Natural killer cell treated with Interleukin-12 subunit alpha and Interleukin-12 subunit beta and Interleukin-15 and Interleukin-18, amount 100 ng/mL, for 72 hours (primary cell): ENCODE measurements around the gene MKNK2. TPM values are rescaled to one million over a fixed set of nuclear protein-coding genes. Genes with fewer than 3 reads are reported as not detected.
"Not testable (repeated sequence)": the region's sequence is repeated elsewhere in the genome, so short reads cannot be mapped to it uniquely, and the experiment has no call there.

Experiments used
- ATAC-seq, 2 donors: fragments of 150-1000 bp; cut with Tn5 transposase in 1 of 2; sonication (Bioruptor Pico), chemical (Tn5 transposase) in 1 of 2; 2 replicates each; pipeline ENCODE4 v1.10.0; 2021
- DNase-seq: peaks from one replicate; pipeline ENCODE4 v3.0.0; 2022; ENCODE audit warnings: low spot score
- H3K27ac Mint-ChIP-seq, 2 donors: 1 replicate in 1 of 2; 2 replicates in 1 of 2; pipeline ENCODE4 v1.8.0; 2022; ENCODE audit warnings: mixed read lengths in 2 of 2, mild to moderate bottlenecking in 1 of 2, moderate library complexity in 1 of 2
- H3K27me3 Mint-ChIP-seq, 2 donors: 1 replicate in 1 of 2; 2 replicates in 1 of 2; pipeline ENCODE4 v1.8.0; 2022; ENCODE audit warnings: mixed read lengths in 2 of 2
- H3K36me3 Mint-ChIP-seq: one replicate; pipeline ENCODE4 v1.8.0; 2022; ENCODE audit warnings: mixed read lengths
- H3K4me1 Mint-ChIP-seq, 2 donors: 1 replicate in 1 of 2; 2 replicates in 1 of 2; pipeline ENCODE4 v1.8.0; 2022; ENCODE audit warnings: low read depth in 2 of 2, mixed read lengths in 2 of 2, mild to moderate bottlenecking in 1 of 2
- H3K4me3 Mint-ChIP-seq: one replicate; pipeline ENCODE4 v1.8.0; 2022; ENCODE audit warnings: mixed read lengths
- H3K9me3 Mint-ChIP-seq: 2 replicates; pipeline ENCODE4 v1.8.0; 2022; ENCODE audit warnings: mixed read lengths
- total RNA-seq, 2 donors: library from RNA; stranded (reverse); gene quantifications; one replicate each; pipeline ENCODE4 v1.2.3, GENCODE V29; 2022

The MKNK2 gene
- total RNA-seq, 2 donors from 2014 or later: 303 to 308 TPM

DNA sequence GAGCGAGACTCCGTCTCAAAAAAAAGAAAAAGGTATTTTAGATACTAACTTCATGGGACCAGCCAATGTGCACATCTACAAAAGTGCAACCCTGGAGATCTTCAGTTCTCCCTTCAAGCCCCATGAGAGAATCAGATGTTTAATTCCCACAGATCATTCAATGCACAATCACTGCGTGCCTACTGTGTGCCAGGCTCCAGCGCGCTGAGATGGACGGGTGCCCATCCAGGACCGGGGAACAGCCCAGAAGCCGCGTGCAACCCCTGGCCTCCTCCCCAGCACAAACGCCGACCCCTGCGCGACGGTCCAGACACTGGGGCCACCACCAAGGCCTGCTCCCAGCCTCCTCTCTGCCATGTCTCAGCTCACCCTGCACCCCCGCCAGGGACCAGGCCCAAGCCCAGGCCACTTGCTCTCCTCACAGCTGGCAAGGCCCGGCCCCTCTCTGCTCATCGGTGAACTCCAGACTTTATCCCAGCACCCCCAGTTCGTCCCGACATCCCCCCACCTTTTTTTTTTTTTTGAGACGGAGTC lies 40.8 kb downstream of the MKNK2 start:
- H3K27me3 Mint-ChIP-seq: no peaks in the 10 kb centered on the region
- H3K36me3 Mint-ChIP-seq: no peaks in the 10 kb centered on the region
- no peak overlapping the region for H3K4me3 Mint-ChIP-seq
- no peak for ATAC-seq
- H3K4me1 Mint-ChIP-seq: peaks cover 0 to 5% of the 10 kb centered on the region in 2 donors
- H3K27ac Mint-ChIP-seq: no peak overlapping the region
- no peak for DNase-seq
- H3K9me3 Mint-ChIP-seq: no peaks in the 10 kb centered on the region

DNA sequence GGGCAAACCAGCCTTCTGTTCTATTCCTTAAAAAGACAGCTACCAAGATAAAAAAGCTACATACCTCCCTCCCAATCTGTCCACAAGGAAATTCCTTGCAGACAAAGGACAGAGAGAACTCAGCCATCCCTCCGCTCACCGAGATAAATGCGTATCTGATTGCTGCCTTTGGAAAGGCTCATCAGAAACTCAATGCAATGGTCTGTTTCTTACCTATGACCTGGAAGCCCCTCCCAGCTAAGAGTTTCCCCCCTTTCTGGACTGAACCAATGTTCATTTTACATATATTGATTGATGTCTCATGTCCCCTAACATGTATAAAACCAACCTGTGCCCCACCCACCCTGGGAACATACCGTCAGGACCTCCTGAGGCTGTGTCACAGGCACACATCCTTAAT lies 47.2 kb downstream of the MKNK2 start:
- H3K9me3 Mint-ChIP-seq: no peaks in the 10 kb centered on the region
- H3K4me3 Mint-ChIP-seq: no peak overlapping the region
- ATAC-seq (no peak), DNase-seq (no peak)
- no peaks in the 10 kb centered on the region for H3K27me3 Mint-ChIP-seq
- H3K27ac Mint-ChIP-seq: no peak overlapping the region
- no peaks in the 10 kb centered on the region for H3K36me3 Mint-ChIP-seq
- peaks cover 0 to 2% of the 10 kb centered on the region in 2 donors for H3K4me1 Mint-ChIP-seq

DNA sequence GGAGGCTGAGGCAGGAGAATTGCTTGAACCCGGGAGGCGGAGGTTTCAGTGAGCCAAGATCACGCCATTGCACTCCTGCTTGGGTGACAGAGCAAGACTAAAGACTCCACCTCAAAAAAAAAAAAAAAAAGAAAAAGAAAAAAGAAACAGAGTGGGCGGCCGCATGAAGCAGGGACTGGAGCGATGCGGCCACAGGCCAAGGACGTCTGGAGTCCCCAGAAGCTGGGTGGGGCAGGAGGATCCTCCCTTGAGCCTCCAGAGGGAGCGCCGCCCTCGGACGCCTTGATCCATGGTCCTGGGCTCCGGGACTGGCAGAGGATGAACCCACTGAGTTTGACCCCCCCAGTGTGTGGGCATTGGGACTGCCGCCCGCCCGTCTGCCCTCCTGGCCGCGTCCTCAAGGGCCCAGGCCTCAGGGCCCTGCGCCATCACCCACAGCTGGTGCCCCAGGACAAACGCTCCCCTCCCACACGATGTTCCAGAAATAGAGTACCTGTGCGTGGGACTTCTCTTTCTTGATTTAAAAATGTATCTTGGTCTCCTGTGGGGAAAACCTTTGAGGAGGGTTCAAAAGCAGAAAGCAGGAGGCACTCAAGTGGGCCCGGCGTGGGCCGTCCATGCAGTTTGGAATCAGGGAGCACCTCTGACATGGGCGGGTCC lies 51.1 kb downstream of the MKNK2 start:
- Mint-ChIP-seq H3K9me3 (no peaks in the 10 kb centered on the region), H3K4me3 (no peak overlapping the region), H3K36me3 (peaks cover 5% of the 10 kb centered on the region), H3K4me1 (peaks cover 4 to 8% of the 10 kb centered on the region in 2 donors), H3K27ac (no peak overlapping the region), H3K27me3 (no peaks in the 10 kb centered on the region)
- peak in 1 of 2 donors; percentile 47 for ATAC-seq
- DNase-seq: no peak

DNA sequence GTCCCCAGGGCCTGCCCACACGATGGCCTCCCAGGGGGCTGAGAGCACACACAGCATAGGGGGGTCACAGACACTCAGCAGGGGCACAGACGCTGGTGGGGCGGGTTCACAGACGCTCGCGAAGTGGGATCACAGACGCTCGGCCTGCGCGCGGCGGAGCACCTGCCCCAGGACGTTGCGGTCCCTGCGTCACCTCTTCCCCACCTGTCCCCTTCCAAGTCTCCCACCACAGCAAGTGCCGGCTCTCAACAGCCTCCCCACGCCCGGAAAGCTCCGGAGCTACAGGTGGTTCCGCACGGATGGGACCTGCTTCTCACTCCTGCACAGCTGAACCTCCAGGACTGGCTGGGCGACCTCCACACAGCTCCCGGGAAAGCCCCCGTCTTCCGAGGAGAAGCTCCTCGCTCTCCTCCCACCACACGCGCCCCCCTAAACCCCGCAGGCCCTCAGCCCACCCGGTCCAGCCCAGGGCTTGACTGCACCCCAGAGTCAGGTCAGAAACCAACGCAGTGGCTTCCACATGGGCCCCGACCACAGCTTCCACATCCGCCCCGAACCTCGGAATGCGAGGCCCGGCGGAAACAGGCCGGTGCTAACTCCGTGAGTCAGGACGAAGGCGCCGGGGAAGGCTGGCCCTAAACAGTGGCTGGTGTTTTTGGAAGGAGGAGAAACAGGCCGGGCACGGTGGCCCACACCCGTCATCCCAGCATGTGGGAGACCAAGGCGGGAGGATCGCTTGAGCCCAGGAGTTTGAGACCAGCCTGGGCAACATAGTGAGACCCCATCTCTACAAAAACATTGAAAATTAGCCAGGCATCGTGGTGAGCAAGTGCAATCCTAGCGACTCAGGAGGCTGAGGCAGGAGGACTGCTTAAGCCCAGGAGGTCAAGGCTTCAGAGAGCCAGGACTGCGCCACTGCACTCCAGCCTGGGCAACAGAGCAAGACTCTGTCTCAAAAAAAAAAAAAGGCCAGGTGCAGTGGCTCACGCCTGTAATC lies 52.0 kb downstream of the MKNK2 start:
- DNase-seq (no peak), ATAC-seq (no peak)
- Mint-ChIP-seq H3K9me3 (no peaks in the 10 kb centered on the region), H3K27ac (no peak overlapping the region), H3K36me3 (peaks cover 5% of the 10 kb centered on the region), H3K4me3 (no peak overlapping the region), H3K4me1 (peaks cover 4 to 8% of the 10 kb centered on the region in 2 donors), H3K27me3 (no peaks in the 10 kb centered on the region)

DNA sequence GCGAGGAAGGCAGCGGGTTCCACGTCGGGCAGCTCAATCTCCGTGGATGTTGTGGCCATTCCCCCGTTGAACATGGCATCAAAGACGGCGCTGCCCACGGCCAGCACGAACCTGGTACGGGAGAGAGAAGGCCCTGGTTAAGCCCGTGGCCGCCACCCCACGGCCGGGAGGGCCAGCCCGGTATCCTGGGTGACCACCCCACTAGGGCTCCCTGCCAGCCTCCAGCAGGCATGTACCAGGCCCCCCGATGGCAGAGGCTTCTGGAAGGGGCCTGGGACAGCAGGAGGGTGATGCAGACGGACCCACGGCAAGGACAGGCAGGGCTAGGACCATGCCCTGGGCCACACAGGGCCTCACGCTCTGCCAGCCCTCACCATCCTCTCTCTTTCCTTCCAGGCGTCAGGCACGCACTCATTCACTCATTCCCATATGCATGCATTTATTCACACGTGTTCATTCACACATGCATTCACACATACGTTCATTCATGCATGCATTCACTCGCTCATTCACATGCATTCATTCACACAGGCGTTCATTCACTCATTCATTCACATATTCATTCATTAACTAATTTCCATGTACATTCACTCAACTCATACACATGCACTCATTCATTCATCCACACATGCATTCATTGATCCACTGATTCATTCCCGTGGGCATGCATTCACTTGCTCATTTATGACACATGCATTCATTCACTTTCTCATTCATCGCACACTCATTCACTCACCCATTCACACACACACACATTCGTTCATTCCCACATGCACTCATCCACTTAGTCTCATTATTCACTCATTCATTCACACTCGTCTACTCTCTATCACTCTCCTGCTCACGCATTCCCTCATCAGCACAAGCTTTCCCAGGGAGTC lies 53.5 kb downstream of the MKNK2 start:
- no peaks in the 10 kb centered on the region for H3K27me3 Mint-ChIP-seq

DNA sequence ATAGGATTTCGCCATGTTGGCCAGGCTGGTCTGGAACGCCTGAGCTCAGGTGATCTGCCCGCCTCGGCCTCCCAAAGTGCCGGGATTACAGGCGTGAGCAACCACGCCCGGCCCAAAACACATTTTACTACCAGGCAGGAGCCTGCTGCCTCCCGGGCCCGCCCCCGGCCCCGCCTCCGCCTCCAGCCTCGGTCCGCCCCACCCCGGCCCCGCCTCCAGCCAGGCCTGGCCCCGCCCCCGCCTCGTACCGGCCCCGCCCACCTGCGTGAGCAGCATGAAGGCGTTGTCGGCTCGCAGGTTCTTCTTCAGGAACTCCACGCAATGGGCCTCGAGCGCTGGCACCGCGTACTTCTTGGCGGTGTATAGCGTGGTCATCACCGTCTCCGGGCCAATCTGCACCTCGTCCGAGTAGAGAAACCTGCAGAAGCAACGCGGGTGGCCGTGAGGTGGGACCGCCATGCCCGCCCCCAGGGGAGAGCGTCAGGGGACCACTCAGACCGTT lies 58.2 kb downstream of the MKNK2 start:
- DNase-seq (no peak), ATAC-seq (peak; percentile 47 to 52)
- no peaks in the 10 kb centered on the region for H3K27me3 Mint-ChIP-seq
- no peaks in the 10 kb centered on the region for H3K9me3 Mint-ChIP-seq
- no peak overlapping the region for H3K27ac Mint-ChIP-seq
- H3K4me1 Mint-ChIP-seq: peaks cover 2 to 3% of the 10 kb centered on the region in 2 donors
- no peak overlapping the region for H3K4me3 Mint-ChIP-seq
- peaks cover 5% of the 10 kb centered on the region for H3K36me3 Mint-ChIP-seq

More for the DNA sequence above, 53.5 kb downstream of the MKNK2 start:
- peaks cover 4 to 8% of the 10 kb centered on the region in 2 donors for H3K4me1 Mint-ChIP-seq
- H3K36me3 Mint-ChIP-seq: peaks cover 5% of the 10 kb centered on the region
- no peaks in the 10 kb centered on the region for H3K9me3 Mint-ChIP-seq
- H3K4me3 Mint-ChIP-seq: no peak overlapping the region
- H3K27ac Mint-ChIP-seq: no peak overlapping the region
- no peak for ATAC-seq
- no peak for DNase-seq

DNA sequence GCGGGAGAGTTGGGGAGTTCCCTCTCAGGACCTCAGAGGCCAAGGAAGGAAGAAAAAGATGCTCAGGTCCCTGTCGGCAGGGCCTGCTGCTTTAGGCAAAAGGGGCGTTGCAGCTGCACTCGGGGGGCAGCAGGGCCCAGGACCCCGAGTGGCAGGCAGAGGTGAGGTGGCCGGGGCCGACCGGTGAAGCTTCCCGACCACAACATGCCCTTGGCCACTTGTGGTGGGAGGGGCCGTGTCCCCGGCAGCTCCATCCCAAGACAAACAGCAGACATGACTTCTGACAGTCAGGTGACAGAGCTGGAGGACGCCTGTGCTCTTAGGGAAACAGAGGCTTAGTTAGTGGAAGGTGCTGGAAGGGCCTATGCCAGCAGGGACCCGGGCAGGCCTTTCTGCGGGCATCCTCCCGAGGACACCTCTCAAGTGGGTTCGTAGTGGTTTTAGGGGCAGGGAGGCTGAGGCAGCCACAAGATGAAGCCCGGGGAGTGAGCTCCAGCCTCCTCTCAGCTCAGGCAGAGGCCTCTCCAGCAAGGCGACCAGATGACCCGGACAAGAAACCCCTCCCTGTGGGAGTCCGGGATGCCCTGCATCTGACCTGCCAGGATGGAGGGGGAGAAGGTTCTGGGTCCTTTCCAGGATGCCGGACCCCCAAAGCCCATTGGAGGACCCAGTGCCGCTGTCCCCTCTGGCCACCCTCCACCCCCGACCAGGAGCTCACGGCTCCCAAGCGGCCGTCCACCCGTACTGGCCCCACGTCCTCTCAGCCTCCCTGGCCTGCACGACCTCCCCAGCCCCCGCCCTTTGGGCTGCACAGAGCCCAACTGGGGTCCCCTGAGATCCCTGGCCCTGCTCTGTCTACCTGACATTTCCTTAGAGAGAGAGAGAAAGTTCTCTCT lies 59.8 kb downstream of the MKNK2 start:
- H3K4me1 Mint-ChIP-seq: no peaks in the 10 kb centered on the region
- no peaks in the 10 kb centered on the region for H3K27me3 Mint-ChIP-seq
- H3K9me3 Mint-ChIP-seq: no peaks in the 10 kb centered on the region
- DNase-seq (no peak), ATAC-seq (no peak)
- H3K4me3 Mint-ChIP-seq: no peak overlapping the region
- no peak overlapping the region for H3K27ac Mint-ChIP-seq
- peaks cover 5% of the 10 kb centered on the region for H3K36me3 Mint-ChIP-seq

DNA sequence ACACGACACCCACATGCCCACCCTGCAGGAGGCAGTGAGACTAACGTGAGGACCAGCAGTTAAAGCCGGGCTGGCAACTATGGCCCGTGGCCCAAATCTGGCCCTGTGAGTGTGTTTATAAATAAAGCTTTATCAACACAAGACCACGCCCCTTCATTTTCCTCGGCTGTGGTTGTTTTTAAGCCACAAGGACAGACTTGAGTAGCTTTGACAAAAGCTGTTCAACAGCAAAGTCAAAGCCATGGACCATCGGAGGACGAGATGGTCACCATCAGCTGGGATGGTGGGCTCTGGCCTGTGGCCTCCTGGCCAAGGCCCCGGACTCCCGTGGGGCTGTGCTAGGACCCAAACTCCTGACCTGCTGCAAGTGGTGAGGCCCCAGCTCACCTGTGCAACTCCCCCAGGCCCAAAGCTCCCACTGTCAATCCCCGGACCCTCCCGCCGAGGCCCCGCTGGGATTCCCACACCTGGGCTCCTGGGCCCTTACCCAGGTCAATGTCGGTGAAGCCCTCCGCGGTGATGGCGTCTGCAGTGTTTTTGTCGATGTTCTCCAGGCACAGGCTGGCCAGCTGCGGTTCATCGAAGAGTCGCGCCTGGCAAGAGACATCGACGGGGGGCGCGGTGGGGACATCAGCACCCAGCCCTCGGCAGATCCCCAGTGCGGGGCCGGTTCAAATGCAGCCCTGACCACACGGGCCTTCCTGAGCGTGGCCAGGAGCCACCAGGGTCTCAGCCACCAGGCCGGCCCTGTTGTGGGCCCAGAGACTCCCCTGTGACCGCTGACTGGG lies 60.6 kb downstream of the MKNK2 start:
- Mint-ChIP-seq H3K27ac (no peak overlapping the region), H3K4me3 (no peak overlapping the region), H3K27me3 (no peaks in the 10 kb centered on the region), H3K36me3 (no peaks in the 10 kb centered on the region), H3K9me3 (no peaks in the 10 kb centered on the region), H3K4me1 (no peaks in the 10 kb centered on the region)
- ATAC-seq (no peak), DNase-seq (no peak)

DNA sequence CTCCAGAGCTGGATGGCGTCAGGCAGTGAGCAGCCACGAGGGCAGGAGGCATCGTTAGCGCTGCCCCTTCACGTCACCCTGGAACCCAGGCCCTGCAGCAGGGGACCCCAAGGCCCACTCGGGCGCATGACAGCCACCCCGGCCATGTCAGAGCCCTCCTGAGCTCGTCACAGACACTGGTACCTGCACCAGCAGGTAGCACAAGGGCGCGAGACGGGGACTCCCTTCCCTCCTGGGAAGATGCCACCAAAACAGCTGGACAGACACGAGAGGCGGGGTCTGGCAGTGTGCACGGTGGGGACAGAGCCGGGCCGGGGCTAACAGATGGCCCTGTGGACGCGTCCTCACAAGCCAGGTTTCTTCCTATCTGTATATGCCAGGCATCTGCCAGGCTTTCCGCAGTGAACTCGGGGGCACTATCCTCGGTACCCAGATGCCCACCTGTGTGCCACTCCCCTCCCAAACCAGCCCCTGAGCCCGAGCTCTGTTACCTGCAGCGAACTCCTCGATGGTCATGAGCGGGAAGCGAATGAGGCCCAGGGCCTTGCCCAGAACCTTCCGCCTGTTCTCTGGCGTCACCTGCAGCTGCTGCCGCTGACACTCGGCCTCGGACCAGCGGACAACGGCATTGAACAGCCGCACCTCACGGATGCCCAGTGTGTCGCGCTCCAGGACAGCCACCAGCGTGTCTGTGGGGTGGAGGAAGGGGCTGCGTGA lies 61.4 kb downstream of the MKNK2 start:
- H3K27me3 Mint-ChIP-seq: no peaks in the 10 kb centered on the region
- H3K4me3 Mint-ChIP-seq: no peak overlapping the region
- DNase-seq: no peak
- no peaks in the 10 kb centered on the region for H3K36me3 Mint-ChIP-seq
- H3K4me1 Mint-ChIP-seq: no peaks in the 10 kb centered on the region
- no peak overlapping the region for H3K27ac Mint-ChIP-seq
- H3K9me3 Mint-ChIP-seq: no peaks in the 10 kb centered on the region
- ATAC-seq: no peak

DNA sequence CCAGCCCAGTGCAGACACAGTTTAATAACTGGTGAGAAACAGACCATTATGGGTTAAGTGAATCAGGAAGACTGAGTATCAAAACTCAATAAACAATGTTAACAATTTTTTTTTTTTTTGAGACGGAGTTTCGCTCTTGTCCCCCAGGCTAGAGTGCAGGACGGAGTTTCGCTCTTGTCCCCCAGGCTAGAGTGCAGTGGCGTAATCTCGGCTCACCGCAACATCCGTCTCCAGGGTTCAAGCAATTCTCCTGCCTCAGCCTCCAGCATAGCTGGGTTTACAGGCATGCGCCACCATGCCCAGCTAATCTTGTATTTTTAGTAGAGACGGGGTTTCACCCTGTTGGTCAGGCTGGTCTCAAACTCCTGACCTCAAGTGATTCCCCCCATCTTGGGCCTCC lies 62.6 kb downstream of the MKNK2 start:
- H3K36me3 Mint-ChIP-seq, H3K27ac Mint-ChIP-seq, H3K27me3 Mint-ChIP-seq, DNase-seq, H3K4me1 Mint-ChIP-seq, H3K9me3 Mint-ChIP-seq, H3K4me3 Mint-ChIP-seq, ATAC-seq: not testable (repeated sequence)
